HG03354 (cell line): Measurements from ENCODE around the gene BBX.
"Not testable (repeated sequence)": the region's sequence is repeated elsewhere in the genome, so short reads cannot be mapped to it uniquely, and the experiment has no call there.

Source experiments
- ATAC-seq: cut with Tn5 transposase; IDR thresholded peaks from one replicate; pipeline ENCODE4 v1.9.1; 2021; ENCODE audit warnings: mild to moderate bottlenecking; ENCODE audit not compliant: unreplicated experiment, poor library complexity, severe bottlenecking

BBX gene

DNA sequence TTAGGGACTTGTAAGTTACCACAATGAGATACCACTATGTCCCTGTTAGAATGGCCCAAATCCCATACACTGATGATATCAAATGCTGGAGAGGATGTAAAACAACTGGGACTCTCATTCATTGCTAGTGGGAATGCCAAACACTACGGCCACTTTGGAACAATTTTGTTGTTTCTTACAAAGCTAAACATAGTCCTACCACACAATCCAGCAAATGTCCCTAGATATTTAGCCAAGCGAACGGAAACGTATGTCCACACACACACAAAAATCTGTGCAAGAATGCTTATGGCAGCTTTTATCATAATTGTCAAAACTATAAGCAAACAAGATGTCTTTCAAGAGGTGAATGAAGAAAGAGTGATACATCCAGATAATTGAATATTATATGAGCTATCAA is 296.9 kb downstream of the BBX start:
- no peak for ATAC-seq

DNA sequence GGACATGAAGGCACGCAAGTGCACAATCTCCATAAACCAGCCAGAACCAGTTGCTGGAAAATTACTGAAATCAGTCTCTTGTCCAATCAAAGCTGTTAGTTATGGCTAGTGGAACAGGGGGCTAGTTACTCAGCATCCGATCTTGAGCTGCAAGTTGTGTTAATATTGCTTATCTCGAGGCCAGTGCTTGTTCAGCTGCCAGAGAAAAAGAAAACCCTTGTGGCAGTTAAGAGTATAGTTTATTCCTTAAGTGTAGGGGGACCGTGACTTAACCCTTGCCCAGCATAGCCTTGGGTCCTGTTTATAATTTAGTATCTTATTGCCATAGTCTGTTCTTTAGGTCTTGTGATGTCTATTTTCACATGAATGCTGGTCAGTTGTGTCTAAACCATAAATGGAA is 299.5 kb downstream of the BBX start:
- no peak for ATAC-seq

DNA sequence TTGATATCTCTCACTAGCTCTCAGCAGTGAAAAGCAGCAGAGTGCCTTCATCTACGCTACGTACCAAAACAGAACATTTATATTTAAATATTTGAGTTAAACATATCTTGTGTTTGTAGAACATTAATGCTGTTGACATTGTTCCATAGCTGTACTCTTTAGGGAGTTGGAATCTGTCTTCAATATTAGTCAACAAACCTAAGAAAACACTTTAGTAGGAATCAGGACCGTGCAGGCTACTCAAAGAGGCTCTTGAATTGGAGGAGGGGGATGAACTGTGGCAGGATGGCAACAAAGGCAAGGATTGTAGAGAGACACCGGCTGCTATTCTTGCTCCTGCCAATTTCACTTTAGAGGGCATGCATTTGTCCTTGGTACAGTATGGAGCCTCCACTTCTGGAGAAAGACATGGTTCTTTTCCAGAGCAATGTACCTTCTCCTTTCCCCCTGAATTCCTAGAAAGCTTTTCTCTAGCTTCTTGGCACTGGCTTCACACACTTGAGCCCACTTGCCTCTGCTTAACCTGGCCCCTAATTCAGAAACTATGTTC is 302.1 kb downstream of the BBX start:
- ATAC-seq: no peak

DNA sequence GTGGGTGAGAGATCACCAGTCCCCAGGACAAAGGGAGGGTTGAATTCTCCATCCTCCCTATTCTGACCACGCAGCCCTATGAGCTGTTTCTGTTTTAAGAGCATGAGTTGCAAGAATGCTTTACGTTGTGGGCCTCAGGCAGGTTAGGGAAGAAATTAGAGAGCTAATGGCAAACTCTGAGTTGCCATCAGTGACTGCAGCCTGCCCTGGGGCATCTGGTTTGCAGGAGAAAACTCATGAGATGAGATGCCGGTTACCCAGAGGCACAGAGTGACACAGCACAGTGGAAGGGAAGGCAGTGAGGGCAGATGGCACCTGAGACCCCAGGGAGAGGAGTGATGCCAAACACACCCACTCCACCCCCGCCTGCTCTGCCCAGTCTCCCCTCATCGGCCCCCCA is 302.8 kb downstream of the BBX start:
- no peak for ATAC-seq

DNA sequence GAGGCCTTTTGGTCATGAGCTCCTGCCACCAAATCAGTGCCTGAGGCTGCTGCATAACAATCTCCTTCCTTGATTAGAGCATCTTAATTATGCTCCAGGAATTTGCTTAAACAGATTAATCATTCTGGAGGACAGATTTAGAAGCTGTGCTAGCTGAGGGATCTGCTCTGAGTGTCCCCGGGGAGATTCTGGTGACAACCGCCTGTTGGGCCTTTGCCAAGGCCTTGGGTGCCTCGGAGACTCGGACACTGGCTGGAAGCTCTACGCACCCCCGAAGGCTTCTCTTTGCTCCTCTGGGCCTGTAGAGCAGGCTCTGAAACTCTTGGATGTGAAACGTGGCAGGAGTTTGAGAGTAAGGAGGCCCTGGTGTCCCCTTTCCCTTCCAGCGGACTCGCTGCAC is 304.0 kb downstream of the BBX start:
- ATAC-seq: no peak

DNA sequence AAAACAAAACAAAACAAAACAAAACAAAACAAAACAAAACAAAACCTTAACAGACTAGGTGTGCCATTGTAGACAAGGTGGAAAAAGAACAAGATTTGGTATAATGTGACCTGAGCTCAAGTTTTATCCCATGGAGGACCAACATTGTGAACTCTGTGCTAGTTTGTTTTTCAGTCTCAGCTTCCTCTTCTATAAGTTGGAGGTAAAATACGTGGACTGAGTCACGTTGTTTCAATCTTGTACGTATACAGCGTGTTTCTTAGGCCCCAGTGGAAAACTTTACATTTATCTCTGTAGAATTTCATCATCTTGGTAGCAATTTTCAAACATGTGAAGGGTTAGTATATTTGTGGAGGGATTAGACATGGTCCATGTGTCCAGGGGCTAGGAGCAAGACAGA is 306.4 kb downstream of the BBX start:
- ATAC-seq: no peak

DNA sequence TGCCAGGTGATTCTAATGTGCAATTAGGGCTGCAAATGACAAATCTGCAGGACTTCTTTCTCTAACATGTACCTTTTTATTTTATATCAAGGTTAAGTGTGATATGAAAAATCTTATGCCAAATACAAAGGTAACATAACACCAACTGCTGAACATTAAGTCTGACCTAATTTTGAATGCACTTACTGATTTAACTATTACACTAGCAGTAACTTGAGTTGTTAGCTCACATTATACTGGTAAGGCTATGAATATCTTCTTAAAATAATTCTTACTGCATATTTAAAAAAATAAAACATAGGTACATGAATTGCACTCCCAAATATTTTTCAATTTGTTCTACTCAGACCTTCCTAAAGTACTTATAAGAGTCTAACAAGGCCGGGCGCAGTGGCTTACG is 308.8 kb downstream of the BBX start:
- ATAC-seq: no peak

DNA sequence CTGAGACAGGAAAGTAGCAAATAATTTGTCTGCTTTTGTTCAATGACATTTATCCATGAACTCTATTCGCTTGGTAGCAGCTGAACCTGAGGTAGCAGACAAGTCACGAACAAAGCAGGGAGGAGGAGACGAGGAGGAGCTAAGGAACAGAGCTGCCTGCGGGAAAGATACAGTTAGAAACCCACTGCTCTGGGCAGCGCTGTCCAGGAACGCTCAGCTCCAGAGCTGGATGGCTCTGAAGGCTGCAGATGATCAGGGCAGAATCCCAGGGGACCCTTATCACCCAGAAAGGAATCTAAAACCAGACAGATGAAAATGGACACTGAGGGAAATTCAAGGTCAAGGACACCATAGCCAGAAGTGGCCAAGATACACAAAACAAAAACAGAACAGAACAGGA is 310.3 kb downstream of the BBX start:
- no peak for ATAC-seq

DNA sequence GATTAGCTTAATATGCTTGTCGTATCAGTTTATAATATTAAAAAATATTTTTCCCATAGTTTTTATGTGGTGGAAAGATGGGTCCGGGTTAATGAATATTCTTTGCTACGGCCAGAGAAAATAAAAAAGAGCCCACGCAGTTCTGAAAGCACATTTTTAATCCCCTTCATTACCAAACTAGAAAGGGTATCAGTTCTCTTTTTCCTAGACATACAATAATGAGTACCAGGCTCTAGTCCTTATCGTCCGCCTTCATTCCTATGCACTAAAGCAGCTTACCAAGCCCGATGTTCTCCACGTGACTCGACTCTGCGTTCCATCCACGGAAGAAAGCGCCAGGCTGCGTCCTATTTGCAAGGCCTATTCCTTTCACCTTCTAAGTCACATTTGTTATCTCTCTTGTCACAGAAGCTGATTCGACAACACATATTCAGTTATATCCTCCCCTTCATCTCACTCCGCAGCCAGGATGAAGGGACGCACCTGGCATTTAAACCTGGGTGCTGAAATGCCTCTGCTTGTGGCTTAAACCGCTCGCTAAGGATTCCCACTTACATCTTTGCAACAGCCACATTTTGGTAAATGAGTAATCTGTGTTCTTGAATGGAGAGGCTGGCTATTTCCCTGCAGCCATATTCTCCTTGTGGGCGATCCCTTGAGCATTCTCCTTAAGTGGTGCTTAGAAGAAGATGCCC is 311.1 kb downstream of the BBX start:
- ATAC-seq: no peak

DNA sequence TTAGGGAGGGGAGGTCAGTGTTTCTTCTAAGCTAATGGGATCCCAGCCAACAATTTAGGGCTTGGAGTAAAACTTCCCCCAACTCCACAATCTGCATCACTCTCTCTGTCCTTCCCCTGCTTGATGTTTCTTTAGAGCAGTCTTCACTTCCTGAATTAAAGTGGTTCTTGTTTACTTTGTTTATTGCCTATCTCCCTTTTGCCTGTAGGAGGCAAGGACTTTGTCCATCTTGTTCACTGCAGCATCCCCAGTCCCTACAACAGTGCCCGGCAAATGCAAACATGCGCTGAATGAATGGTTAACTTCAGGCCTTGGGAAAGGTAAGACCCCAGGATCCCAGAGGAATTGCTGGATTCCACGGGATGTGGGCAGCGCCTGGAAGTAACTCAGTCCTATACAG is 312.2 kb downstream of the BBX start:
- not testable (repeated sequence) for ATAC-seq

DNA sequence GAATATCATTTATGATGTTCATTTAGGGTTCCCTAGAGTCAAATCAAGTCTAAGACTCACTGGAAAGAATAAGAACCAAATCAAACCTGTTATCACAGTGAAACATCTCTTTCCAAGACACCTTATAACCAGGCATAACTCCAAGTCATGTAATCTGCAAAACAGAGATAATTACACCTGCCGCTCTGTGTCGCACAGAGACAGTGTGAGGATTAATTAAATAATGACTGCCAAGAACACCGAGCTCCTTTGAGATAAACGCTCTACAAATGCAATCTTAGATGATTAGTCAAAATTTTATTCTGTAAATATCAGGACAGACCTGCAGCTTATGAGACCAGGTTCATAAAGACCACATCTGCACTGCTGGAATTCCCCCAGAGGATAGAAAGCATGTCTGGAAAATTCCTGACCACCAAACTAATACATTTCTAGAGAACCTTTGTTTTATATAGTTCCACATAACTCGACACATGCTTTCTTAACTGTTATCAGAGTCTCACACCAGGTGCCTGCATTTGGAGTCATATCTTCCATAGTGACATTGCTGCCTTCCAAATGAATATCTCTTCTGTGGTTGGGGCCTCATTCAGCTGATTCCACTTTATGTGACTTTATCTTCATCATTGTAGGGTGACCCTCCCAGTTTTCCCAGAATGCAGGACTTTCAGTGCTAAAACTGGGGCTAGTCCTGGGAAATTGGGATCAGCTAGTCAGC is 315.3 kb downstream of the BBX start:
- ATAC-seq: no peak

DNA sequence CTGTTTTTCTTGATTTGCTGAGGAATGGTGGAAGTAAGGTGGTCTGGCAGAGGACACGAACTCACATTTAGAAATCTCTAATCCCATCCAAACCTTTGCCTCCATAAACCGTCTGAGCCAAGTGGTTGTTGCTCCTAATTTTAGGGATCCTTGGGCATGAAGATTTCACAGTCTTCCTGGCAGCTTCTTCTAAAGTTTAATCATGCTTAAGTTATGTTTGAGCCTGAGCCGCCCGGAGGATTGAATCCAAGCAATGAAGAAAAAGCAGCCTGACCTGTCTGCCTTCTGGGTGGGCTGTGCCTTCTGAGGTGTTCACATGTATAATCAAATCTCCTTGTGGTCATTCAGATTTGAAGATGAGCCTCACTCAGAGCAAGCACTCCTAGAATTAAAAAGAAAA is 319.1 kb downstream of the BBX start:
- no peak for ATAC-seq

DNA sequence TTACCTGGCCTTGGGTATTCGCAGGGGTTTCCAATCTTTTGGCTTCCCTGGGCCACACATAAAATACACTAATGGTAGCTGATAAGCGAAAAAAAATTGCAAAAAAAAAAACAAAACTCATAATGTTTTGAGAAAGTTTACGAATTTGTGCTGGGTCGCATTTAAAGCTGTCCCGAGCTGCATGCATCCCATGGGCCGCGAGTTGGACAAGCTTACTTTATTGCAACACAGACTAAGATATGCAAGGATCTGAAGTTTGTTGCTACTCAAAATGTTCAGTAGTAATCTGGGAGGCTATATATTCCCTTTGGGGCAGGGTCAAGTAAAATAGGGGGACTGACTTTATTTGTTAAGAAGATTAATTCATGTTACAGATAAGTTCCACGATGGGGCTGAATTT is 320.2 kb downstream of the BBX start:
- ATAC-seq: no peak

DNA sequence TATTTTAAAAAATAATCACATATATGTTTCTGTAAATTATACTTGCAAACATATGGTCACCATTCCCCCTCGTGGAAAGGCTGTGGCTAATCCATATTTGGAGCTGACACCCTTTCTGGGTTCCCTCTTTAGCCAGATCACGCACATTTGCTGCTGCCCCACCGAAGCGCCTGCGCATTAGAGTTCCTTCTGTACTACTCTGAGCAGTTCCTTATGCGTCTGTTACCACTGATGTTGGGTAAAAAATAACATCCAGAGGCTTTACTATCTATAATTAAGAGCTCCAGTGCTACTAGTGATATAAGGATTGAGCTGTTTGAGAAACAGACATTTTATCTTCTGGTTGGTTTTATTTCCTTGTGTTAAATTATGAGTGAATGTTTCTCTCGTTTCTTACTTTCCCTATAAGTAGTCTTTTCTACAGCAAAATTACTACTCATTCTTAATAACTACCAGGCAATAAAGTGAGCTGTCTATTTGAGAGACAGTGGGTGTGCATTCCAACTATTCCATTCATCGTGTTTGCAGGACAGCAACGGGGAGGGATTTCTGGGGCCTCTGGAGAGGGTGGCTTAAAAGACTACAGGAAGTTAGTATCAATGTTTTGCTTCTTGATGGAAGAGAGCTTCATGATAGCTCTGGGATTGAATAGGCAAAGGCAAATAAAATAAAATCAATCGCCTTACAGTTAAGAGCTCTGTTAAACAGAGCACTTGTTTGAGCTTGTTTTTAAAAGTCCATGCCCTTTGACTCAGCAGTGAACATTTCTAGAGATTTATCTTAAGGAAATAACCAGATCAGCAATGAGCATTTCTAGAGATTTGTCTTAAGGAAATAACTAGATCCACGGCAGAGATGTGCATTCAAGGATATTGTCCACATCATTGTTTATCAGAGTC is 322.9 kb downstream of the BBX start:
- ATAC-seq: no peak

DNA sequence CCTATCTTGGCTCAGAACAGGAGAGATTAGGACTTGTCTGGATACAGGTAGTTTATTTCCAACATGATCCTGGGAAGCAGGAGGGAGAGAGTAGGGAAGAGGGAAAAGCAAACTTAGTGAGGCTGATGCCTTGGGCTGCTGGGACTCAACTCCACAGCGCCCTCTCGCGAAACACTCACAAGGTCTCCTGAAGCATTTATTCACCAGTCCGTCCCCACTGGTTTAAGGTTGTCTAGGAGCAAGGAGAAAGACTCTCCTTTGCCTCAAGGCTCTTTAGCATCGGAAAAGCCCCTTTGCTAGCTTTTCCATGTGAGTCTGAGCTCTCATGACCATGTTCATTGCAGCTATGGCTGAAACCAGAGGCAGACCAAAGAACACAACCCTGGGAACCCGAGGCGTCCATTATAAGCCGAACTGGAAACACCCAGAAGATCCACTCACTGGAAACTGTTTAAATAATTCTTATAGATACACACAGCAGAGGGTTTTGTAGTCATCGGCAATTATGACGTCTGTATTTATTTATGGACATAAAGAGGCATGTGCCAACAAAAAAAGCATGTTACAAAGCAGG is 323.6 kb downstream of the BBX start:
- no peak for ATAC-seq

DNA sequence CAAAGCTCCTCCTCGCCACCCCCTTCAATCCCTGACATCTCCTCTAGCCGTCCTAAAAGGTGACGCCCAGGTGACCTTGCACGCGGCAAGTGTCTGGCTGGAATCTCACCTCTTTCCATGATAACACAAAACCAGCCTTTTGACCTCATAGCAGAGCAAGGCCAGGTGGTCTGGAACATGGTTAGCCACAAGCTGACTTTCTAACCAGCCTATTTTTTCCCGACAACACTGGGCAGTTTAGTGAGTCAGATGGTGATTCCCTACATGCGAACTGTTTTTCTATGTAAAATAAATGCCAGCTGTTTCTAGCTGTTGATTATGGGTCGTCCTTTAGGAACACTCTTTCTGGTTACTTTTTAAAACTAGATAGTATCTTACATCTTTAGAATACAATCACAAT is 325.0 kb downstream of the BBX start:
- no peak for ATAC-seq

DNA sequence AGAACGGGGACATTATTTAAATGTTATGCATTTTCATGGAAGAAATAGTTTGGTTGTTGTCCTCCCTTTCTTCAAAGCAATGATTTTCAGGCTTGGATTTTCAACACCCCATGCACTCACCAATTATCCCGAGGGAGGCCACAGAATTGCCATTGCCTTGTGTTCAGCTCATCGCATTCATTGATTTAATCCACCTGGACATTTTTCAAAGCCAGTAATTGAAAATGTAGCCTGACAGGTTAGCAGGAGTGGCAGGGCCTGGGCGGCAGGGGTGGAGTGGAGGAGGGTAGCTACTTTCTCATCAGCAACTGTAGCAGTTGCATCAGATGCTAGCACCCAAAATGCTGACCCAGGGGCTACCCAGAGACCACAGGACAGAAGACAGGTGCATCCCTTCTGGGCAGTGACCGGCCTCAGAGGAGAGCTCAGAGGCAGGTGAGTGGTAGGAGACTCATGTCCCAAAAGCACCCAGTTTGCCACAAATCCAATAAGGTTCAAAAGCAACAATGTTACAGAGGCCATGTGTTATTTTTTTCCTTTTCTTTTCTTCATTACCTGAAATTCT is 325.7 kb downstream of the BBX start:
- no peak for ATAC-seq

DNA sequence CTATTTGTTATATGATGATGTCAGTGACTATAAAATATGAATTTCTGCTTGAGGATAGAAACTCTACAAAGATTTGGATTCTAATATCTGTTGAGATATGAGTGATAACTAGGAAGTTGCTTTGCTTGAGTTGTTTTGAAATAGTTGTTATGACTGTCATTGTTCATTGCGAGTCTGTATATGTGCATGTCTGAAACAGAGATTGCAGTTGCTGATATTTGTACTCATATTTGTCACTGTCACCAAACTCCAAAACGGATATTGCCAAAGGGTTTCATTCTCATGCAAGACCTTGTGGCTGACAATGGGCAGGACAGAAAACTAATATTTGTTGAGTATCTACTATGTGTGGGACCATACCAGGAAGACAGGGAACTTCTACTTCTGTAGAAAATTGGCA is 327.9 kb downstream of the BBX start:
- peak; percentile 79 for ATAC-seq

DNA sequence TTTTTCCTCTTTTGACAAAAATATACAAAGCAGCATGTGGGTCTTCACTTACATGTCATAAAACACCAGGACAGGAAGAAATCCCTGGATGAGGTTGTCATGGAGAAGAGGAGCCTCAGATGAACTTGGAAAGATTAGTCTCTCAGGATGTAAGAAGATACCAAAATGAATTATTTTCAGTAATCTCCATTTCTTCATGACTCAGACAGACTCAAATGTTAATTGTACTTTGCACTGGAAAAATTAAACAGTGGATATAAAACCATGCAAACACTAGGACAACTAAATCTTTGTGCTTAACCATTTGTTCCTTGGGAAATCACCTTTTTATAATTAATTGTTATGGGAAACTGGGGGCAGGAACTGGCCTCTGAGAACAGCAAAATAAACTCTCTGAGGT is 331.1 kb downstream of the BBX start:
- ATAC-seq: no peak

DNA sequence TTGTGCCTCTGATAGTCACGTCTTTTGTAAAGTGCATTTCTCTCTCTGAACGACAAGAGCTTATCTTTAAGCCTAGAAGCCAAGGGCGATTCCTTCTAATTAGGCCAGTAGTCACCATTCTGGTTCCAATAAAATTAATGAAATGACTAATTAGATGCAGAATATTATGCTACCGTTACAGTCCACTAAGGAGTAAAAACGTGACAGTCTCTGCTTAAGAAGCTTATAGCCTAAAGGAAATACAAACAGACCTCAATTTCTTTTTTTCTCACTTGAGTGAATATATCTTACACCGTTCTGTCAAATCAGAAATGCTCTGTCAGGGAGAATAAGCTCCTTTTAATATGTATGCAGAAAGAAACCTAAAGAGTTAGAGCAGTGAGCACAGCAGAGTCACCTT is 332.0 kb downstream of the BBX start:
- no peak for ATAC-seq
